Measurements from ENCODE around the gene TMEM80. TPM values are rescaled to one million over a fixed set of nuclear protein-coding genes. Genes with fewer than 3 reads are reported as not detected.
"Not testable (repeated sequence)": the region's sequence is repeated elsewhere in the genome, so short reads cannot be mapped to it uniquely, and the experiment has no call there.

TMEM80 gene
- total RNA-seq (2014; rRNA removed; shearing (Covaris generic)), result 73.6 and 76.8 TPM in 2 replicates

- peak; percentile 99 for DNase-seq (ENCODE audit: low spot score)
Measured at GRCh38 chr11:695538-696248, at the start of gene TMEM80. TMEM80 (plus strand) TSS chr11:695816; CDS start chr11:695828, 12 bp downstream.

GRCh38 chr11:646214-646613 lies 49.4 kb upstream of the TMEM80 start:
- no peak for DNase-seq (ENCODE audit: low spot score)

DNA sequence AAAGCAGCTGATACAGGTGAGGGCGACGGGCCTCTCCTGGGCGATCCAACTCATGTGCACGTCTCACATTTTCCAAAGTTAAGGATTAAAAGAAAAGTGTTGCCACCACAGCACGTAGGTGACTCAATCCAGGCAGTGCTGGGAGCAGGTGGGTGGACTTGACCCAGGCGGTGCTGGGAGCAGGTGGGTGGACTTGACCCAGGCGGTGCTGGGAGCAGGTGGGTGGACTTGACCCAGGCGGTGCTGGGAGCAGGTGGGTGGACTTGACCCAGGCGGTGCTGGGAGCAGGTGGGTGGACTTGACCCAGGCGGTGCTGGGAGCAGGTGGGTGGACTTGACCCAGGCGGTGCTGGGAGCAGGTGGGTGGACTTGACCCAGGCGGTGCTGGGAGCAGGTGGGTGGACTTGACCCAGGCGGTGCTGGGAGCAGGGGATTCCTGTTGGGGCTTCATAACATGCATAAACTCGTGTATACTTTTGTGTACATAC lies 47.9 kb upstream of the TMEM80 start:
- not testable (repeated sequence) for DNase-seq (ENCODE audit: low spot score)

GRCh38 chr11:650482-650881 lies 45.1 kb upstream of the TMEM80 start:
- no peak for DNase-seq (ENCODE audit: low spot score)

DNA sequence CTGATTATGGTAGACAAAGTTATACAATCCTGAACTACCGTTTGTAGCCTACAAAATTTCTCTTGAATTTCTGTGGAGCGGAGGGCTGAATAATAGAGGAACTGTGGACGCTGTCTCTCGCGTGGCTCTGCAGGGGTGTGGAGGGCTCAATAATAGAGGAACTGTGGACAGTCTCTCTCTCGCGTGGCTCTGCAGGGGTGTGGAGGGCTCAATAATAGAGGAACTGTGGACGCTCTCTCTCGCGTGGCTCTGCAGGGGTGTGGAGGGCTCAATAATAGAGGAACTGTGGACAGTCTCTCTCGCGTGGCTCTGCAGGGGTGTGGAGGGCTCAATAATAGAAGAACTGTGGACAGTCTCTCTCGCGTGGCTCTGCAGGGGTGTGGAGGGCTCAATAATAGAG lies 42.5 kb upstream of the TMEM80 start:
- DNase-seq (ENCODE audit: low spot score), result not testable (repeated sequence)

DNA sequence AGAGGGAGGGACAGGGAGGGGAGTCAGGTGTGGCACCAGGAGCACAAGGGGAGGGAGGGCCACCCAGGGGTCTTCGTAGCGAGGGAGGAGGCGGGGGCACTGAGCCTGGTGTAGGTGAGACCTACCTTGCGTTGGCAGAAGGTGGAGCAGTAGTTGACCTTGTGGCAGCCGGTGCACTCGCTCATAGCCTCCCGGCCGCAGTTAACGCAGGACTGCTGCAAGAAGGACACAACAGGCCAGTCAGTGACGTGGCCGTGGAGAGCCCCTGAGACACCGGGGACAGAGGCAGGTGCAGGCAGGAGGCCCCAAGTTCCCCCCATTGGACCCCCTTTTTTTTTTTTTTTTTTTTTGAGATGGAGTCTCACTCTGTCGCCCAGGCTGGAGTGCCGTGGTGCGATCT lies 41.8 kb upstream of the TMEM80 start:
- DNase-seq (ENCODE audit: low spot score), result no peak

DNA sequence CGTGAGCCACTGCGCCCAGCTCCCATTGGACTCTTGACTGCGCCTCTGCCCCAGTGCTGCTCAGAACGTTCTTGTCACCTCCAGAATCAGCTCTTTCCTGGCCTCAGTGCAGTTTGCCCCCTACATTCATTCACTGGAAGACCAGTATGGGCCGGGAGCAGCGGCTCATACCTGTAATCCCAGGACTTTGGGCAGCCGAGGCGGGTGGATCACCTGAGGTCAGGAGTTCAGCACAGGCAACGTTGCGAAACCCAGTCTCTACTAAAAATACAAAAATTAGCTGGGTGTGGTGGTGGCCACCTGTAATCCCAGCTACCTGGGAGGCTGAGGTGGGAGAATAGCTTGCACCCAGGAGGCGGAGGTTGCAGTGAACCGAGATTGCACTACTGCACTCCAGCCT lies 41.2 kb upstream of the TMEM80 start:
- DNase-seq (ENCODE audit: low spot score), result not testable (repeated sequence)

DNA sequence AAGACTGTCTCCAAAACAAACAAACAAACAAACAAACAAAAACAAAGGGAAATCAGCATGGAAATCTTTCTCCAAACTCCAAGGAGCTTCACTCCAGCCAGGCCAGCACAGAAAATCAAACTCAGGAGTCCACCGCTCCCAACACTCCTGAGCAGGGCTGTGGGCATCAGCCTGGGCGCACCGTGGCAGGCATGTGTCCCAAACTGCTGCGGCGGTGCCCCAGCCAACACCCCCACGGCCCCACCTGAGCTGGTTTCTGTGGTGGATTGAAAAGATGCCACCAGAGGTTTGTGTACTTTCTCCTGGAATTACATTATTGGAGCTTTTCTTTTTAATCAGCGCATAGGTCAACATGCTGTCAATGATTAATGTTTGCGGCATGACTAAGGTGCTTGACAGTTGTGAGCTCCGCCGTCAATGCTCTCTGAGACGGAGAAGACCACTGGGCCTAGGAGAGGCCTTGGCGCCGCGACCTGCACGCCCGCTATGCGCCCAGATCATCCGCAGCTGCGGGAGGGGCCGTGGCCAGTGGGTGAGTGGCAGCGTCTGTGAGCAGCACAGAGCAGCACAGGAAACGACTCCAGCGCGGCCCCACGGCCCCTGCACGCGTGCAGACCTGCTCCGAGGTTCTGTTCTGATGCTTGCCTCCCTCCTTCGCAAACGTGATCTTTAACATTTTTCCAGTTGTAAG lies 40.4 kb upstream of the TMEM80 start:
- DNase-seq (ENCODE audit: low spot score), result peak; percentile 91

DNA sequence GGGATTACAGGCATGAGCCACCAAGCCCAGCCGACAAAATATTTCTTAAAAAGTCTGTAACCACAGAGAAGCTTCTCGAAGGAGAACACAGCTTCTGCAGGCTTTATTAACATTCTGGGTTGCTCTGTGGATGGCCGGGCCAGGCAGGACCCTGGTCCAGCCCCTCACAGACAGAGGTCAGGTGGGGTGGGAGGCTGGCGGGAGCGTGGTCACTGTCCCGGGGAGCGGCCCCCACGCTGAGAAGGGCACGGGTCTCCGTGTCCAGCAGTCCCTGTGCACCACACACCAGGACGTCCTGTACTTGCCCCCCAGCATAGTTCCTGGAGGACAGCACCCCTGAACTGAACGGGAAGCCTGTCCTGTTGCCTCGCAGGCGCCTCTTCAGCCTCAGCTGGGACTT lies 39.2 kb upstream of the TMEM80 start:
- DNase-seq (ENCODE audit: low spot score), result no peak

DNA sequence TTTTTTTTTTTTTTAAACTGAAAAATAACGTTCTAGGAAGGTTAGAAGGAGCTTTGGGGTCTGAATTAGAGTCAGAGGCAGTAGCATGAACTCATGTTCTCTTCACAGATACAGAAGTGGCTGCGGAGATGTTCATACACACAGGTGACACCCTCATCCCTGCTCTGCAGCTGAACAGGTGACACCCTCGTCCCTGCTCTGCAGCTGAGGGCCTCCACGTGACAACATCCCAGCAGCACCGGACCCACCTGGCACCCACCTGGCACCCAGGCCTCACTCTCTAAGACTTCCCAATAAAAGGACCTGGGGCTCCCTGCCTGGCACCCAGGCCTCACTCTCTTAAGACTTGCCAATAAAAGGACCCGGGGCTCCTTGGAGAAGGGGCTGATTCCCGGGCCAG lies 38.8 kb upstream of the TMEM80 start:
- DNase-seq (ENCODE audit: low spot score), result no peak

DNA sequence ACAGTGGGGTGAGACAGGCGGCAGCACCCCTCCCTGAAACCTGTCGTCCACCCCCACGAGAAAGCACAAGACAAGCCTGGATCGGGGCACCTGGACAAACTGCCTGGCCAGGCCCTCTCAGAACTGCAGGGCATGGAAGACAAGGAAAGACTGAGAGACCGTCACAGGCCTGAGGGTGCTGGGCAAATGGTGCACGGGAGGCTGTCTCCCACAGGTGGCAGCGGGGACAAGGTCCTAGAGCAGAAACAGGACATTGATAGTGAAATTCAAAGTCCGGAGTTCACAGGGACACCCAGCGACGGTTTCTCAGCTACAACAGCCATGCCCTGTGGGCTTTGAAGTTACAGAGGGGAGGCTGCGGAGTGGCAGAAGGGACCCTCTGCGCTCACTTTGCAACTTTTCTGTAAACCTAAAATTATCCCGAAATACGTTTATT lies 37.9 kb upstream of the TMEM80 start:
- no peak for DNase-seq (ENCODE audit: low spot score)

- DNase-seq (ENCODE audit: low spot score), result no peak
Measured at GRCh38 chr11:659532-660085, 36.0 kb upstream of the TMEM80 start.

DNA sequence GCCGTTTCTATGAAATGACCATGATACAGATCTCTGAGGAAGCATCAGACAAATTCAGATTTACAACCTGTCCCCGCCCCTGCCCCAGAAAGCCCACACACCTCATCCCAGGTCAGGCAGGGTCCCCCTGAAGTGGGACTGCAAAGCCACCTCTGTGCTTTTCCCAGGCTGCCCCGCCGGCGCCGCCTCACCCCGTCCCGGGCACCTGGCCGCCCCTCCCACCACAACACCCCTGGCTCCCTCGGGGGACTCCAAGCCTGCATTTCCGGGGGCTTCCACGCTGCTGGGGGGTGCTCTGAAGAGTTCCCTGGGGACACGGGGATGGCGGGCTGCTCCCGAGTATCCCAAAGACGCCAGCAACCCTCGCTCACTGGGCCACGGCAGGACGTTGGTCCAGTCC lies 35.3 kb upstream of the TMEM80 start:
- DNase-seq (ENCODE audit: low spot score), result no peak

- no peak for DNase-seq (ENCODE audit: low spot score)
Measured at GRCh38 chr11:660681-661444, 34.8 kb upstream of the TMEM80 start.

GRCh38 chr11:662689-663274 lies 32.8 kb upstream of the TMEM80 start:
- peak; percentile 86 for DNase-seq (ENCODE audit: low spot score)

DNA sequence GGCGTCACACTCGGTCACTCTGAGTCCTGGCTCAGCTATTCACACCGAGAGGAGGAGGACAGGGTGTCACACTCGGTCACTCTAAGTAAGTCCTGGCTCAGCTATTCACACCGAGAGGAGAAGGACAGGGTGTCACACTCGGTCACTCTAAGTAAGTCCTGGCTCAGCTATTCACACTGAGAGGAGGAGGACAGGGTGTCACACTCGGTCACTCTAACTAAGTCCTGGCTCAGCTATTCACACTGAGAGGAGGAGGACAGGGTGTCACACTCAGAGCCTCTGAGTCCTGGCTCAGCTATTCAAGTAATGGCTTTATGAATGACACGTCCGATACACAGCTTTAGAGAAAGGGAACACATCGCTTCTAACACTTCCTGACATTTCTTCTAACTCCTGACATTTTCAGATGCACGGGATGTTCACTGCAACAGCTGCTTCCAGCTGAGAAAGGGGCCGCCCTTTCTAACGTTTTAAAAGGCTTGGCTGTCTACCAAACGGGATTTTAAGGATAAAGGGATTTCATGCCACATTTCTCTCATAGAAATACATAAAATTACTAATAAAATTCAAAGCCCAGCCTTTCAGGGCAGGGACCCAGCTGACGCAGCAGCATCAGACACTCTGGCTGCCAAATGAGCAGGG lies 30.4 kb upstream of the TMEM80 start:
- DNase-seq (ENCODE audit: low spot score), result no peak

DNA sequence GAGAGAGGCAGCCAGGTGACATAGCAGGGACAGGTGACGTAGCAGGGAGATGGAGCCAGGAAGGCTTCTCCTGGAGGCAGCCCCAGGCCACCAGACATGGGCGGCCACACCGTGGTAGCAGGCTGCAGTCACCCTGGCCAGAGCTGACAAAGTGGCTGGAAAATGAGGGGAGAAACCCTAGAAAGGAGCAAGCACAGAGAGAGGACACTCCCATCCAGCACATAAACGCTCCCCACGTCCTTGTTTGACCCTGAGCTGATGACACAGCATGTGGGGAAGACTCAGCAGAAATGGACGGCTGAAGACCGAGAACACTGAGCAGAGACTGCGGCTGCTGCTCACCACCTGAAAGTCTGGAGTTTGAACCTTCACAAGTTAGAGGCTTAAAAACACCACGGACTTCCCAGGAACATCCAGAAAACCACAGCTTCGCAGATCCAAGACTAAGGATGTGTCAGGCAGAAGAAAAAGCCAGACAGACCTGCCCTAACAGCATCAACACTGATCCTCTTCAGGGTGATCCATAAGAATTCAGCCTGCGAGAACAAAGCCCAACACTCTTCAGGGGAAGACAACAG lies 29.8 kb upstream of the TMEM80 start:
- no peak for DNase-seq (ENCODE audit: low spot score)

DNA sequence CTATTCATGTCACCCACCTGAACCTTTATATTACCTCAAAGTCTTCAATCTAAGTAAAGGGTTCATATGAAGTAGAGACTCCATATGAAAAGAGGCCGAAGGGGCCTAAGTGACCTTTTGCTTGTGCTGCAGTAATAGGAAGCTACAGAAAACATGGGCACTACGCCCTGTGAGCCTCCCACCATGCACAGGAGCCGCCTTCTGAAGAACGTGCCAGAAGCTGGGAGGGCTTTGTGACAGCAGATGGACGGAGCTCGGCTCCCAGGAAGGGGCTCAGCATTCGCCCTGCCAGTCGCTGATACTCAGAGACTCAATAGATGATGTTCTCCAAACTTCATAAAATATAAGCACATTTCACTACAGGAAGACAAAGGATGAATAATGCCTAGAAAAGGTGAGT lies 21.8 kb upstream of the TMEM80 start:
- DNase-seq (ENCODE audit: low spot score), result no peak

- no peak for DNase-seq (ENCODE audit: low spot score)
Measured at GRCh38 chr11:674406-674805, 21.2 kb upstream of the TMEM80 start.

DNA sequence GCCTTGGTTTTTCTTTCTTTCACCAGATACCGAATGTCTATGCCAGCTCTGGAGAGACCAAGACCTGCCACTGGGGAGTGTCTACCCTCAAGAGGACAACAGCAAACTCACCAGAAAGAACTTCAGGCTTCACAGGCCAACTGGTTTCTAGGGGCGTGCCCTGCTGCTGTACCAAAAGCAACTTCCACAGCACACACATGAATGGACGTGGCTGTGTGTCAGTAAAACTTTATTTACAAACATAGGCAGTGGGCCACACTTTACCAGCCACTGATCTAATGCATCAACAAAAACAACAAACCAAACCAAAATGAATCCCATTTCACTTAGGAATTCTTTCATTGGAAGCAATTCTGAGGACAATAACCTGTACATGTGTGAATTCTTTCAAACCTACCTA lies 17.3 kb upstream of the TMEM80 start:
- DNase-seq (ENCODE audit: low spot score), result no peak

Data from HT-29 (cell line).